Measurements from ENCODE around the gene TENM3.

GRCh38 chr4:182532441-182532840, 289.2 kb downstream of the TENM3 start:
- TF ChIP-seq EZH2phosphoT487 (IDR thresholded peaks at IDR 0.05; ENCODE audit: low read length): no peak
- TF ChIP-seq CTCF (IDR thresholded peaks at IDR 0.05; ENCODE audit: low read length): no peak
- TF ChIP-seq EZH2 (optimal IDR thresholded peaks at IDR 0.05; ENCODE audit: low read depth, low read length): no peak

Data from MM.1S (cell line).